Ishikawa (cell line): ENCODE results near the gene RALGPS1.

Experiments used
- RAD21 ChIP-seq: IDR thresholded peaks from 2 replicates; pipeline ENCODE4 v1.6.1; 2012; ENCODE audit warnings: low read depth
- YY1 ChIP-seq: IDR thresholded peaks from 2 replicates; pipeline ENCODE4 v1.6.1; 2012; ENCODE audit warnings: low read depth
- TF ChIP-seq, protein P1 (sequence below): IDR thresholded peaks from 2 replicates; pipeline ENCODE4 v1.6.1; 2012

DNA sequence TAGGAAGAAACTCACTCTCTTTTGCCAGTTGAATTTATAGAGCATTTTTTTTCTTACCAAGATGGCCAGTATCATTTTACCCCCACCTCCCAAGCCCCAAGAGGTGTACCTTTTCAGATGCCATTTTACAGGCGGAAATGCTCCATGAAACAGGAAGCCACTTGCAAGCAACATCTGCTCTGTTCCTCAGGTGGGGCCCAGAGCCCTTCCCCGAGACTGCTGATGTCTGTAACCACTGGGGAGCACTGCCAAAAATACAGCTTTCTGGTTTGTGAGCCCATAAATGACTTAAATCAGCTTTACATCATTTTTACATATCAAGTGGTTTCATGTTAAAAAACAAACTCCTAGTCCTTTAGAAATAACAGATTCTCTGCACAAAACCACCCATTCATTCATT lies 307.1 kb downstream of the RALGPS1 start:
- TF ChIP-seq, protein P1, sequence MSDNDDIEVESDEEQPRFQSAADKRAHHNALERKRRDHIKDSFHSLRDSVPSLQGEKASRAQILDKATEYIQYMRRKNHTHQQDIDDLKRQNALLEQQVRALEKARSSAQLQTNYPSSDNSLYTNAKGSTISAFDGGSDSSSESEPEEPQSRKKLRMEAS, result no peak
- TF ChIP-seq RAD21, result no peak
- TF ChIP-seq YY1, result no peak
